Esophagus mucosa (tissue), 1 donor: ENCODE results near the gene ADGRG6. TPM values are rescaled to one million over a fixed set of nuclear protein-coding genes. Genes with fewer than 3 reads are reported as not detected.

Experiments
- total RNA-seq: library from RNA; stranded (reverse); gene quantifications from one replicate; pipeline ENCODE4 v1.2.4, GENCODE V29; 2023
- donor health status: DM: yes; HTN: yes; CAD: no.

Gene ADGRG6
- total RNA-seq, 1 donor from 2014 or later, result 14.2 TPM

Other genes starting within 250 kb of the ADGRG6 start
- not detected for gene GJE1, start 169.1 kb upstream of the ADGRG6 start, total RNA-seq
- gene NMBR, start 154.9 kb upstream of the ADGRG6 start, total RNA-seq, result not detected
- gene VTA1, start 154.7 kb upstream of the ADGRG6 start, total RNA-seq, result 36.4 TPM